Gastrocnemius medialis (tissue), 4 donors: ENCODE measurements around the gene GRIK5. TPM values are rescaled to one million over a fixed set of nuclear protein-coding genes. Genes with fewer than 3 reads are reported as not detected.

Source experiments
- ATAC-seq, 2 donors: fragments of 150-250 bp; one replicate each; pipeline ENCODE4 v1.9.1; 2016
- DNase-seq, 2 donors: peaks; one replicate each; pipeline ENCODE4 v3.0.0-alpha.2; 2019
- H3K27ac ChIP-seq, 4 donors: fragments of 200-600 bp; sonication (generic); 1 replicate in 1 of 4; 2 replicates in 3 of 4; pipeline ENCODE4 v1.5.1; 2016 to 2018; ENCODE audit warnings: mild to moderate bottlenecking in 2 of 4, moderate library complexity in 1 of 4
- H3K27me3 ChIP-seq, 3 donors: fragments of 200-600 bp; sonication (generic) in 2 of 3; 1 replicate in 1 of 3; 2 replicates in 2 of 3; pipeline versions ENCODE4 v1.5.1 to v1.6.0; 2016 to 2019; ENCODE audit warnings: mild to moderate bottlenecking in 1 of 3, moderate library complexity in 1 of 3
- H3K36me3 ChIP-seq, 2 donors: fragments of 200-600 bp; sonication (generic) in 1 of 2; one replicate each; pipeline ENCODE4 v1.5.1; 2017 to 2018
- H3K4me1 ChIP-seq, 2 donors: fragments of 200-600 bp; sonication (generic) in 1 of 2; one replicate each; pipeline ENCODE4 v1.5.1; 2016 to 2017; ENCODE audit warnings: mild to moderate bottlenecking in 2 of 2
- H3K4me3 ChIP-seq, 4 donors: fragments of 200-600 bp; sonication (generic) in 3 of 4; 1 replicate in 1 of 4; 2 replicates in 3 of 4; pipeline ENCODE4 v1.5.1; 2016 to 2019; ENCODE audit warnings: mild to moderate bottlenecking in 2 of 4
- H3K9me3 ChIP-seq, 3 donors: fragments of 200-600 bp; sonication (generic) in 2 of 3; 1 replicate in 1 of 3; 2 replicates in 2 of 3; pipeline ENCODE4 v1.5.1; 2016 to 2019
- POLR2A ChIP-seq, 2 donors: fragments of 450-650 bp; IDR thresholded peaks; one replicate each; pipeline ENCODE4 v1.6.1; 2017; ENCODE audit warnings: antibody characterized with exemption in 2 of 2, mild to moderate bottlenecking in 2 of 2, moderate library complexity in 2 of 2
- in situ Hi-C, 4 donors: fragments of 200-750 bp; cut with MboI; loops; one replicate each; pipeline versions ENCODE4 v1.15.0 to v1.8.0; 2017; ENCODE audit warnings: low sequenced_read_pairs in 4 of 4
- intact Hi-C: fragments of 100-400 bp; cut with DNase I; formaldehyde crosslinking; loops from one replicate; pipeline ENCODE4 v1.15.1; 2023; ENCODE audit warnings: low total_unique reads
- total RNA-seq, 4 donors: library from RNA; depleted of rRNA; stranded (reverse); fragments of >200 nt; gene quantifications; one replicate each; pipeline versions ENCODE4 v1.1.0 to v1.2.3, GENCODE V29; 2016
- TF ChIP-seq, protein P1 (sequence below), 5 experiments: fragments of 450-650 bp in 3 of 5; fragments of 200-600 bp in 2 of 5; sonication (generic) in 2 of 5; IDR thresholded peaks in 4 of 5; conservative IDR thresholded peaks in 1 of 5; 1 replicate in 4 of 5; 2 replicates in 1 of 5; pipeline ENCODE4 v1.5.1; 2016 to 2019; ENCODE audit warnings: antibody characterized with exemption in 5 of 5, mild to moderate bottlenecking in 3 of 5, moderate library complexity in 3 of 5

GRIK5 gene
- total RNA-seq, 4 donors from 2014 or later: 0.20 to 1.0 (median 0.62) TPM; not detected in 1

- Histone ChIP-seq H3K4me1 (no peaks in the 10 kb centered on the region), H3K36me3 (no peaks in the 10 kb centered on the region), H3K4me3 (no peak overlapping the region), H3K27me3 (peaks cover 0 to 8% (median 0%) of the 10 kb centered on the region in 3 donors), H3K9me3 (no peaks in the 10 kb centered on the region), H3K27ac (no peak overlapping the region)
- TF ChIP-seq POLR2A (IDR thresholded peaks at IDR 0.05): no peak
- TF ChIP-seq, protein P1, sequence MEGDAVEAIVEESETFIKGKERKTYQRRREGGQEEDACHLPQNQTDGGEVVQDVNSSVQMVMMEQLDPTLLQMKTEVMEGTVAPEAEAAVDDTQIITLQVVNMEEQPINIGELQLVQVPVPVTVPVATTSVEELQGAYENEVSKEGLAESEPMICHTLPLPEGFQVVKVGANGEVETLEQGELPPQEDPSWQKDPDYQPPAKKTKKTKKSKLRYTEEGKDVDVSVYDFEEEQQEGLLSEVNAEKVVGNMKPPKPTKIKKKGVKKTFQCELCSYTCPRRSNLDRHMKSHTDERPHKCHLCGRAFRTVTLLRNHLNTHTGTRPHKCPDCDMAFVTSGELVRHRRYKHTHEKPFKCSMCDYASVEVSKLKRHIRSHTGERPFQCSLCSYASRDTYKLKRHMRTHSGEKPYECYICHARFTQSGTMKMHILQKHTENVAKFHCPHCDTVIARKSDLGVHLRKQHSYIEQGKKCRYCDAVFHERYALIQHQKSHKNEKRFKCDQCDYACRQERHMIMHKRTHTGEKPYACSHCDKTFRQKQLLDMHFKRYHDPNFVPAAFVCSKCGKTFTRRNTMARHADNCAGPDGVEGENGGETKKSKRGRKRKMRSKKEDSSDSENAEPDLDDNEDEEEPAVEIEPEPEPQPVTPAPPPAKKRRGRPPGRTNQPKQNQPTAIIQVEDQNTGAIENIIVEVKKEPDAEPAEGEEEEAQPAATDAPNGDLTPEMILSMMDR (IDR thresholded peaks at IDR 0.05 in 4 of 5, conservative IDR thresholded peaks at IDR 0.05 in 1 of 5): no peak
- intact Hi-C loops (no loop called here), in situ Hi-C loops (no loop called here)
- no peak for DNase-seq
- ATAC-seq: no peak
Measured at GRCh38 chr19:41967054-41967783, 102.8 kb downstream of the GRIK5 start.

GRCh38 chr19:41965106-41965505 lies 104.9 kb downstream of the GRIK5 start:
- intact Hi-C loops: no loop called here
- no peak for TF ChIP-seq POLR2A (IDR thresholded peaks at IDR 0.05)
- TF ChIP-seq, protein P1 (IDR thresholded peaks at IDR 0.05 in 4 of 5, conservative IDR thresholded peaks at IDR 0.05 in 1 of 5): no peak
- Histone ChIP-seq H3K4me3 (no peak overlapping the region), H3K4me1 (no peaks in the 10 kb centered on the region), H3K9me3 (no peaks in the 10 kb centered on the region), H3K36me3 (no peaks in the 10 kb centered on the region), H3K27me3 (peaks cover 0 to 8% (median 0%) of the 10 kb centered on the region in 3 donors), H3K27ac (no peak overlapping the region)
- DNase-seq (no peak), ATAC-seq (no peak)
- in situ Hi-C loops: no loop called here

DNA sequence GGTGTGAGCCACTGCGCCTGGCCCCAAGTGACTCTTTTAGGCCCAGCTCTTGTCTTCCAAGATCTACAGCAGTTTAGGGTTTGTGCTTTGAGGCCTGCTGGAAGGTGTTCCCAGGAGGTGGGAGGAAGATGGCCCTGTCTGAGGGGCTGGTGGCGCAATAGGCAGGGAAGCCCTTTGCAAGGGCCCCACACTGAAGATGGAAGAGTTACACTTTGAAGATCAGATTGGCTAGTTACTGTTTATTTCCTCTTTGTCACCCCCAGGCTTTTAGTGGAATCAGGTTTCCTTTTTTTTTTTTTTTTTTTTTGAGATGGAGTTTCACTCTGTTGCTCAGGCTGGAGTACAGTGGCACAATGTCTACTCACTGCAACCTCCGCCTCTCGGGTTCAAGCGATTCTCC lies 109.0 kb downstream of the GRIK5 start:
- Histone ChIP-seq H3K27me3 (peaks cover 0 to under 1% (median 0%) of the 10 kb centered on the region in 3 donors), H3K36me3 (peaks cover 0 to 7% of the 10 kb centered on the region in 2 donors), H3K4me3 (no peak overlapping the region), H3K4me1 (peaks cover 11 to 15% of the 10 kb centered on the region in 2 donors), H3K27ac (no peak overlapping the region), H3K9me3 (no peaks in the 10 kb centered on the region)
- TF ChIP-seq, protein P1 (IDR thresholded peaks at IDR 0.05 in 4 of 5, conservative IDR thresholded peaks at IDR 0.05 in 1 of 5): no peak
- no peak for TF ChIP-seq POLR2A (IDR thresholded peaks at IDR 0.05)
- DNase-seq: no peak
- intact Hi-C loops (no loop called here), in situ Hi-C loops (no loop called here)
- no peak for ATAC-seq

- in situ Hi-C loops: loop anchor here in 2 of 4 donors (10.0 kb wide), 2 partner anchors 95 to 105 kb away; partner anchors contain the start of gene RPS19 (in 1 of the 2)
- TF ChIP-seq POLR2A (IDR thresholded peaks at IDR 0.05): peak in 1 of 2 donors; percentile 32
- TF ChIP-seq, protein P1 (IDR thresholded peaks at IDR 0.05 in 4 of 5, conservative IDR thresholded peaks at IDR 0.05 in 1 of 5): no peak
- Histone ChIP-seq H3K4me3 (peak within 1 kb of the TSS; percentile 63 to 96 (median 92)), H3K9me3 (no peaks in the 10 kb centered on the region), H3K36me3 (peaks cover 0 to 11% of the 10 kb centered on the region in 2 donors), H3K27ac (peak within 1 kb of the TSS; percentile 82 to 89 (median 86)), H3K27me3 (no peaks in the 10 kb centered on the region), H3K4me1 (peaks cover 11 to 15% of the 10 kb centered on the region in 2 donors)
- DNase-seq (peak; percentile 81 to 83), ATAC-seq (peak; percentile 96)
- intact Hi-C loops: loop anchor here (1.0 to 10.0 kb wide), 5 partner anchors 75 to 1573 kb away; partner anchors contain the start of genes GSK3A, ZNF574 and ZNF575
Measured at GRCh38 chr19:41959056-41960053, 110.7 kb downstream of the GRIK5 start, which contains the start of gene RABAC1. Gene RABAC1 (minus strand): TSS chr19:41959321. CDS start chr19:41959292, 29 bp downstream.
